HG02943 (cell line): ENCODE measurements around the gene G3BP1.
"Not testable (repeated sequence)": the region's sequence is repeated elsewhere in the genome, so short reads cannot be mapped to it uniquely, and the experiment has no call there.

ENCODE experiments used
- ATAC-seq: cut with Tn5 transposase; IDR thresholded peaks from one replicate; pipeline ENCODE4 v1.9.1; 2021; ENCODE audit warnings: mild to moderate bottlenecking, low read depth, moderate library complexity; ENCODE audit not compliant: unreplicated experiment

G3BP1 gene

DNA sequence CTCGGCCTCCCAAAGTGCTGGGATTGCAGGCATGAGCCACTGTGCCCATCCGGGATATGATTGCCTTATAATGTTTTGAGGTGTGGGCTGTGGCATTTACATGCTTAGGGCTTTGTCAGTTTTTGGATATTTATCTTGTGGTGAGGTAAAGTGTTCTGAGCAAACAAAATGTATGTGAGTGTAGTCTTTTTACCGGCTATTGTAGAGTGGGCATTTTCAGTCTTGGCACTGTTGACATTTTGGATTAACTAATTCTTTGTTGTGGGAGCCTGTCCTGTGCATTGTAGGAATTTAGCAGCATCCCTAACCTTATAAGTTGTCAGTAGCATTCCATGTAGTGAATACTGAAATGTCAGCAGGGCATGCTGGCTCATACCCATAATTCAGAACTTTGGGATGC, 21.6 kb downstream of the G3BP1 start:
- no peak for ATAC-seq

DNA sequence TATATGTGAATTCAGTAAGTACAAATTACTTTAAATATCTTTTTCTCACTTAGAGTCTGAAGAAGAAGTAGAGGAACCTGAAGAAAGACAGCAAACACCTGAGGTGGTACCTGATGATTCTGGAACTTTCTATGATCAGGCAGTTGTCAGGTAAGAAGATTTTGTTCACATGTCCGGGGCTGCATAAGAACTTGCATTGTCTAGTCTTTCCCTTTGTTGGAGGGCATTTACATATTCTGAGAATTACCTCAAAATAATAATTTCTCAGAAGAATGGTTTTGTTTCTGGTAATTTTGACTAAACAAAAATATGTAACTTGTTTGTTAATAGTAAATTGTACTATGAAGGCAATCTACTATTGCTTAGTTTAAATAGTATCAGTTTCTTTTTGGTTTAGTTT, 23.7 kb downstream of the G3BP1 start:
- ATAC-seq: no peak

DNA sequence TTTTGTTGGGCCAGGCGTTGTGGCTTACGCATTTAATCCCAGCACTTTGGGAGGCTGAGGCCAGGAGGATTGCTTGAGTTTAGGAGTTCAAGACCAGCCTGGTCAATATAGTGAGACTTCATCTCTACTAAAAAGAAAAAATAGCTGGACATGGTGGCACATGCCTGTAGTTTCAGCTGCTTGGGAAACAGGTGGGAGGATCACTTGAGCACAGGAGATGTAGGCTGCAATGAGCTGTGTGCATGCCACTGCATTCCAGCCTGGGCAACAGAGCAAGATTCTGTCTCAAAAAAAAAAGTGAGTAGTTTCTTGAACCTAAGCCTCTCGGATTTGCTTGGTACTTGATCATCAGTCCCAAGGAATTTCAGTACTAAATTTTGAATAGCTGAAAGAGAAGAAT, 26.9 kb downstream of the G3BP1 start:
- ATAC-seq: no peak

DNA sequence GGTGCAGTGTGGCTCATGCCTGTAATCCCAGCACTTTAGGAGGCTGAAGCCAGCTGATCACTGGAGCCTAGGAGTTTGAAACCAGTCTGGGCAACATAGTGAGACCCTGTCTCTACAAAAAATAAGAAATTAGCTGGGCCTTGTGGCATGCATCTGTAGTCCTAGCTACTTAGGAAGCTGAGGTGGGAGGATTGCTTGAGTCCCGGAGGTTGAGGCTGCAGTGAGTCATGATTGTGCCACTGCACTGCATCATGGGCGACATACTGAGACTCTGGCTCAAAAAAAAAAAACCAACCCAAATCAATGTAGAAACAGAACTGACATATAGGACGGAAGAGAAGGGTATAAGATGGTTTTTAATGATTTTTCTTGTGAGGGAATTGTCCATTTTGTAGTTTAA, 27.7 kb downstream of the G3BP1 start:
- ATAC-seq: no peak

DNA sequence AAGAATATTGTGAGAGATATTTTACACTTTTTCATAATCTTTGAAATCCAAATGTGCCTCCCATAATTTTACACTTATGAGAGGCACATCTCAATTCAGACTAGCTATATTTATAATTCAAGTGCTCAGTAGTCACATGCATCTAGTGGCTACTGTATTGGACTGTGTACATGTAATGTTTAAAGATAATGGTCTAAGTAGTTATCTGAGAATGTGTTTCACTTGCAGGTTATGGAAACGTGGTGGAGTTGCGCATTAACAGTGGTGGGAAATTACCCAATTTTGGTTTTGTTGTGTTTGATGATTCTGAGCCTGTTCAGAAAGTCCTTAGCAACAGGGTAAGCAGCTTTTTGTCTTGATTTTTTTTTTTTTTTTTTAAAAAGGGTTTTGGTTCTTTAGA, 28.8 kb downstream of the G3BP1 start:
- ATAC-seq: no peak

DNA sequence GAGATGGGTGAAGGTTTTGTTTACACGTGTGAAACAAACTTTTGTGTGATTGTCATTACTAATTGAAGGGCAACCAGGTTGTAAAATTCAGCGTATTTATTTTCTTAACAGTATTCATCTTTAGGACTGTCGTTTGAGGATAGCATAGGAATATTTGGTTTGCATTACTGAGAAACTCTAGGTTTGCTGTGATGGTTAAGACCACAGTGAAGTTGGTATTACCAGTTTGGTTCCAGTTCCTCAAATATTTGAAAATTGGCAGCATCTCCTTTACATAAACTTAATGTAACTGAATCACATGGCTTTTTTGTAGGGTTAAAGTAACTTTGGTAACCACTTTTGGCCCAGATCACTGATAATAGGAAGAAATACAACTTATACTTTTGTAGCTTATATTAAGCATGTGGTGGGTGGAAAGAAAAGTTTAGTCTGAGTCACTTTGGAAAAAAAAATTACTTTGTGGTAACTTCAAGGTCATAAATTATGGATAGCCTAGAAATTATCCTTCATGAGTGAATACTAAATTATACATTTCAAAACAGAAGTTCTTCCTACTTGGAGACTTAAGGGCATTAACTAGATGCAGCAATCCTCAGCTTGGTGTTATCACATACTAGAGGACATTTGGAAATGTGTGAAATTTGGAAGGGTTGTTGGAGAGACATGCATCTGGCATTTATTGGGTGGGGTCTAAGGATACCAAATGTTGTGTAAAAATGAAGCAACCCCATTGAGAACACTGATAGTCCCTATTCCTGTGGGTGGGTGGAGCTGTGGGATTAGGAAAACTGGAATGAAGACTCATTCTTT, 33.9 kb downstream of the G3BP1 start:
- no peak for ATAC-seq

DNA sequence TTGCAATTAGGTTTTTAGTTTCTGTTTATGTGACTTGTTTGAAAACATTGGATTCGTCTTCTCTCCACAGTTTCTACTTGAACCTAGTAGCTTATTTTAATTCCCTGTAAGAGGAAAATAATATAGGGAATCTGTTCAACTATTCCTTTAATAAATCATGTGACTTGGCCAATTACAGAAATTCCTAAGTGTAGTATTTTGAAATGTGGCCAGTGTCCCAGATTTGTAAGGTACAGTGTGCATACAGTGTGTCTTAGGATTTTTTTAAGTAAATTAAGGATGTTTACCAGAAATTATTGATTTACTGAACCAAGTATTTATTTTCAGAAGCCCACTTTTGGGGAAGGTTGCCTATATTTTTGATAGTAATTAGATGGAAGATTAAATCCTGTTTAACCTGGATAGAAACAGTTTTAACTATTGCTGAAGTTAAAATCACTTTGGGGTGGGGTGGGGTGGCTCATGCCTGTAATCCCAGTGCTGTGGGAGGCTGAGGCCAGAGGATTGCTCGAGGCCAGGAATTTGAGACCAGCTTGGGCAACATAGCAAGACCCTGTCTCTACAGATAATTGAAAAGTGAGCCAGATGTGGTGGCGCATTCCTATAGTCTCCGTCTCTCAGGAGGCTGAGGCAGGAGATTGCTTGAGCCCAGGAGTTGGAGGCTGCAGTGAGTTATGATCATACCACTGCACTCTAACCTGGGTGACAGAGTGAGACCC, 36.9 kb downstream of the G3BP1 start:
- ATAC-seq: no peak

DNA sequence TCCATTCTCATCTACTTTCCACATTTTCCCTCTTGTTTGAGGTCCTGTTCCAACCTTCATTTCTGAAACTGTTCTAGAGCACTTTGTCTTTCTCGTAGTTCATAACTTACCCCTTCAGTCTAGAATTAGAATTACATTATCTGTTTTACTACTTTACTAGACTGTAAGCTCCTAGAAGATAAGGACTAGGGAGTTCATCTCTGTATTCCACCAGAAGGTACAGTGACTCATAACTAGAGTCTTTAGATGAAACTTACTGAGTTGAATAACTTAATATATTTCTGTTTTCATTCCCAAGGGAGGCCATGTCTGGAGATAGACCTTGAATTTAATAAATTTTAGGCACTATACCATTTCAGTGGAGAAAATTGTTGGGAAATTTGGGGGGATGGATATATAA, 38.7 kb downstream of the G3BP1 start:
- no peak for ATAC-seq

DNA sequence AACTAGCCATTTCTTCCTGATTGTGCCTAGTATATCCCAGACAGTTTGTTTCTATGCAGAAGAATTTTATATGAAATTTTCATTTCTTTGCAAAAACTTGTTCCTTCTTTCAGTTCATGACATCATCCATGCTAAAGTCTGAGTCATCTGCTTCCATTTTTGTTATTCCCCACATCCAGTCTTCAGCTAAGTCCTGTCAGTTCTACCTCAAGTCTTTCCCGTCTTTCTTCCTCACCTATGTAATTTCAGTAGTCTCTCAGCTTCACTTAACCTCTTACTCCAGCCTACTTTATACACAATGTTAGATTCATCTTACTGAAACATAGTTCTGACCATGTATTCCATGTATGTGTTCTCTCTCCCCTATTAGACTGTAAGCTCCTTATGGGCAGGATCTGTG, 39.1 kb downstream of the G3BP1 start:
- ATAC-seq: no peak

DNA sequence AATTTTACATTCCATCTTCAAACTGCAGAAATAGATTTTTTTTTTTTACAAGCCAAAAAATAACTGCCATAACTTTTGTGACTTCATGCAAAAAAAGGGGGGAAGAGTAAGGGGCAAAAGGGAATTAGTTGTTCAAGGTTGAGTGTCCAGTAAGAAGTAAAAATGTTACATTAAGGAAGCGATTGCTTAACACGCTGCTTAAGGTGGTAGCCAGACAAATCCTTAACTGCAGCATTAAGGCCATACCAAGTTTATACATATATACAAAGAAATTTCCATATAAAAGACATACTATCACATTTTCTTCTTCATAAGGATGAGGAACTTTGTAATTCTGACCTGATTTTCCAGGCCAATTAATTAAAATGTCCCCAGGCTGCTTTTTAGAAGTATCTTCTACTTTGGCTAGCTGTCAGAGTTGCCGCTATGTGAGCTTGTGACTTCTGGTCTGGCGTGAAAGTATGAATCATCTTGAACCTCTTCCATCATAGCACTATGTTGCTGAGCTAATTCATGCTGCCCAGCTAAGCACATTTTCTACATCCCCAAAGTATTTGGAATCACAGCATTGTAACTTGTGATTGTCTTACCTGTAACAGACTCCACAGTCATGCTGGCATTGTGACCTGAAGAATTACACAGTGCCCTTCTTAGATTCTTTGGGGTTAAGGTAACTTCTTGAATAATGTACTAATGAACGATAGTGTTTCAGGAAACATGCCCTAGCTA, 40.0 kb downstream of the G3BP1 start:
- ATAC-seq: no peak

DNA sequence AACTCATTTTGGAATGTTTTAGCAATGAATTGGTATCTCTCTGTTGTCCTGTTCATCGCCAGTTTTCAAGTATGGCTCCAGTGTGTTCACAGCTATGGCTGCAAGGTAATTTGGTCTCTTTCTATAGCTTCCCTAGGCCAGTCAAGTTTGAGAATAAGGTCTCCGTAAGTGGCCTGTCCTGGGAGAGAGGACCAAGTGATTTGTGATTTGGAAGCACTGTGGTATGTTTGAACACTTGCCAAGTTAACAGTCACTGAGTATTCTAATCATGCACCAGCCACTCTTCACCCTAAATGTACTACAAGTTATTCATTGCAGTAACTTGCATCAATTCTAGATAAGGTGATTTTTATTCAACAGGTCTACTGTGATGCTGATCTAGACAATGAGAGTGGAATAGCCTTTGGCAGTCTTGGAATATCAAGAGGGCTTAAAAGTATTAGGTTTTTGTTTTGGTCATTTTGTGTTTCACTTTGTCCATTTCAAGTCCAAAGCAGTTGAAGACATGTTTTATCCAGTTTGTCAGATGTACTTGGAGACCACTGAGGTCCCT, 41.1 kb downstream of the G3BP1 start:
- ATAC-seq: no peak

DNA sequence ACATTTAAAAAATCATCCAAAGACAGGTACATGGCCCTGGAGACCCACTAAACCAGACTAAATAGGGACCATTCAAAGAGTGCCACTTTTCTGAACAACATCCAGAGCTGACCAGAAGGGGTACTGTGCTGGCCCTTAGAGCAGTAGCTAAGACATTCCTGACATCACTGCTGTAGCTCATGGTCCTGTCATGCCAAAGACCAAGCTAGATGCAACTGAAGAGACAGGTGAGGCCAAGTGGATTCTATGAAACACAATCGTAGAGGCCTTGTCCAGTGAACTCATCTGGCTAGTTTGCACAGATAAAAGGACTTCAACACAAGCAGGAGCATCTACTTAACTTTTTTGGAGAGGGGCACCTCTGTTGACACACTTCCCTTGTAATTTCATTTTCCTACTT, 43.3 kb downstream of the G3BP1 start:
- no peak for ATAC-seq

DNA sequence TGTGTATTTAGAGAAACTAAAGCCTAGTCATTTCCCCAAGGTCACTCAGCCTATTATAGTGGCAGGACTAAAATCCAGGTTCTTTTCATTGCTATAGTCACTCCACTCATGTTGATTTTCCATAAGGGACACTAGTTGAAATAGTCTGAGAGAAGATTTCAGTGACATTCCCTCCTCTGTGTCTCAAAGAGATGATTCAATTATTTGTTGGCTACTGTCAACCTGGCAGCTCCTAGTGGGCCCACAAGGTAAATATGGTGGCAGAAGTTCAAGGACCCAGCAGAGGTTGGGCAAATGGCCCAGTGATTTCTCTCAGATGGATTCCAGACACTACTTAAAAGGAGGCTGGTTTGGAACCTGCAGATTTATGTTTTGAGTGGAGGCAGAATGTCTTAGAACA, 48.1 kb downstream of the G3BP1 start:
- ATAC-seq: no peak

DNA sequence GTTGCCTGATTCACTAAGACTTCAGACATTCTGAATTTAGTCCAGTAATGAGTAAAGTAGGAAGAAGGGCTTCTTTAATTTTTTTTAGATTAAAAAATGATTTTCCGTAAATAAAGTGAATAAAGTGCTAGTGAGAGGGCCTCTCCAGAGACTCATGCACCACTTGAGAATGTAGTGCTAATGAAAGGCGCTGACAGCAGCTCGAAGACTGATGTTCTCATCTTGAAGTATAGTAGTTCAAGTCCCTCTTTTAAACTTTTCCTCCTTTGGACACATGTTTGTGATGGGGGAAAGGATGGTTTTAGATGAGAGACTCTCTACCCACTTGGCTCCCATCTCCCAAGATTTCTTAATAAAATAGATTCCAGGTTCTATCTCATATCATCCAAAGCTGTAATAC, 48.5 kb downstream of the G3BP1 start:
- no peak for ATAC-seq

DNA sequence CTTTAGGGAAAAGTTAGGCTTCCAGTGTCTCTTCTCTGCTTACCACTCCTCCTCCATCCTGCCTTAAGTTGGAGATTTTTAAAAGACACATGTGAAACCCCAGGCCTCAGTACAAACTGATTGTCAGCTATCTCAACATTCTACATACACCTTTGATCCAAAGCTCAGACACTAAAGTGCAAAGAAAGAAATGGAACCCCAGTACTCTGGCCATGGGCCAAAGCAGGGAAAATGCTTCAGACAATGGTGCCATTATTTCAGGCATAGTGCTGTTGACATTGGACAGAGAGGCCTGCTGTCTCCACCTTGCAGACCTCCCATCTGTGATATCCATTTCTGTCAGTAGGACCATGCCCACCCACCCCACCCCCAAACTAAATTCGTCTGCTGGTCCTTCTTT, 49.1 kb downstream of the G3BP1 start:
- ATAC-seq: no peak

DNA sequence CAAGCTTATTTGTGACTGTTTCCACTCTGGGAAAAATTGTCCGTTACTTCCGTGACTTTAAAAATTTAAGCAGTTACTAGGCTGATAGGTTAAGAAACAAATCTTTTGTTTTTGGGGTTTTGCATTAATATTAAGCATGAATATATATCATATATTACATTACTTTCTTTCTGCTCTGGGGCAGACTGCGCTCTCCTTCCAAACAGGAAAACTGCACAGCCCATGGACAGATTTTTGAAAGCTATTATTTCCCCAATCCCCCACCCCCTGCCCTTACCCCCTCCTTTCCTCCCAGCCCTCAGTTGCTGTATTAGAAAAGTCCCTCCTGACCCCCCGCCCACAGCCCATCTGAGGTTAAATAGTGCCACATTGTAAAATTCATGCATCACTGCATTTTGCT, 50.4 kb downstream of the G3BP1 start:
- ATAC-seq: no peak

DNA sequence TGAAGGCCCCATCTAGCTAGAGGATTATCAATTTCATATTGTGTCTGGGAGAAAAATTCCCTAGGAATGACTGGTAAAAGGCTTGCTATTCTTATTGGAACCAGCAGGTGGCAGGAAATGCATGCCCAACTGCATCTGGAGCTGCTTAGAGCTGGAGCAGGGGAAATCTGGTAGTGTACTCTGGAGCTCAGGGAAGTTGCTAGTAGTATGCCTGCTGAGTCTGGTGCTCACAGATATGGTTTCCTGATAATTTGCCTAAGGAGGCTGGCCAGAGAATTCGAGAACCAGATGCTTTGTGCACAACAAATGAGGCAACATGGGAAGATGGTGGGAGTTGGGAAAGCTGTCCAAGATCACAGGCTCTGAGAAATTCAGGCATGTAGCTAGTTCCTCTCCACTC, 53.7 kb downstream of the G3BP1 start:
- ATAC-seq: no peak

DNA sequence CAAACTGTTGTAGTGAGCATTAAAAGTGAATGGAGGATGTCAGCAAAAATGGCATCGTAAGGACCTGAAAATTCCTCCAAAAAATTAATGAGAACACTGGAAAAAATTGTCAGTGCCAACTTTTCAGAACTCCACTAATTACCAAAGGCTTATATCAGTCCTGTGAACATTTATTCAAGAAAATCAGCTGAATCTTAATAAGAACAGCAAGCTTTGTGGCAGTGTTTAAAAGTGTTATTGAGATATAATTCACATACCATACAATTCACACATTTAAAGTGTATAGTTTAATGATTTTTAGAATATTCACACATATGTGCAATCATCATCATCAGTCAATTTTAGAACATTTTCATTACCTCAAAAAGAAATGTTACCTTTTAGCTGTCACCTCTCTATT, 57.6 kb downstream of the G3BP1 start:
- ATAC-seq: no peak

DNA sequence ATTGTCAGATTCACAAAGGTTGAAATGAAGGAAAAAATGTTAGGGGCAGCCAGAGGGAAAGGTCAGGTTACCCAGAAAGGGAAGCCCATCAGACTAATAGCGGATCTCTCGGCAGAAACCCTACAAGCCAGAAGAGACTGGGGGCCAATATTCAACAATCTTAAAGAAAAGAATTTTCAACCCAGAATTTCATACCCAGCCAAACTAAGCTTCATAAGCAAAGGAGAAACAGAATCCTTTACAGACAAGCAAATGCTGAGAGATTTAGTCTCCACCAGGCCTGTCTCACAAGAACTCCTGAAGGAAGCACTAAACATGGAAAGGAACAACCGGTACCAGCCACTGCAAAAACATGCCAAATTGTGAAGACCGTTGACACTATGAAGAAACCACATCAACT, 61.1 kb downstream of the G3BP1 start:
- ATAC-seq: not testable (repeated sequence)

DNA sequence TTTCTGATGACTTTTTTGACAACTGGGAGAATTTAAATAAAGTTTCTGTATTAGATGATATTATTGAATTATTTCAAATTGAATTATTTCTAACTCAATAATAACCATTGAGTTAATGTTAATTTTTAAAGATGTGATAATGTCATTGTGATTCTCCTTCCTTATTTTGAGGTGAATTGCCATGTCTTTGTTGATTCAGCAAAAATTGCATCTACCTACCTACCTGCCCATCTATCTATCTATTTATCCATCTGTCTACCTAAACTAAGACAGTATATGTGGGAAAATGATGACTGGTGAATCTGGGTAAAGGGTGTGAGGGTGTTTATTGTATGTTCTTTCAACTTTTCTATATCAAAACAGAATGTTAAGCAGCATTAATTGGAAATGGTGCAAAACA, 75.0 kb downstream of the G3BP1 start:
- ATAC-seq: no peak

DNA sequence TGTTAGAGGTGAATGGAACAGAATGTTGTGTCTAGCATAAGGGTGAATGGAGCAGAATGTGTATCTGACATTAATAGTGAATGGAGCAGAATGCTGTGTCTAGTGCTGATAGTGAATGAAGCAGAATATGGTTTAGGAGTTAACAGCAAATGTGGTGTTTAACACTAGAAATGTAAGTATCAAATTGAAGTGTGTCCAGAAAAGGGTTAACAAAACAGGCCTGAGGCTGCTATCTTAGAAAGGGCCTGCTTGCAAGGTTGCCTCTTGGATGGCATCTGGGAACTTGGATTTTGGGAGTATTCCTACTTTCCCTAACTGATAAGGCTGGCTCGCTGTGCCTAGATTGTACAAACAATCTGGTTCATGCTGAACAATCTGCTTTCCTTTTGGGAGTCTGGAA, 76.1 kb downstream of the G3BP1 start:
- ATAC-seq: no peak
